Measurements from ENCODE around the gene LASP1.

- no peak for TF ChIP-seq CTCF (IDR thresholded peaks at IDR 0.05)
- TF ChIP-seq USF2 (IDR thresholded peaks at IDR 0.05; ENCODE audit: borderline replicate concordance, low read depth, low read length) = no peak
- no peak for TF ChIP-seq FOXM1 (IDR thresholded peaks at IDR 0.05; ENCODE audit: low read depth)
- TF ChIP-seq REST (IDR thresholded peaks at IDR 0.05; ENCODE audit: low read depth, low read length) = no peak
- no peak for TF ChIP-seq FOSL2 (IDR thresholded peaks at IDR 0.05; ENCODE audit: borderline replicate concordance, low read depth)
- TF ChIP-seq RAD21 (IDR thresholded peaks at IDR 0.05; ENCODE audit: low read length) = no peak
- no peak for TF ChIP-seq POLR2AphosphoS5 (IDR thresholded peaks at IDR 0.05; ENCODE audit: low read depth, low read length)
- TF ChIP-seq YY1 (IDR thresholded peaks at IDR 0.05; ENCODE audit: low read depth) = no peak
Observed at GRCh38 chr17:38889745-38890409, 20.0 kb downstream of the LASP1 start.

Data from SK-N-SH (cell line).